Endodermal cell (in vitro differentiated cells): ENCODE measurements around the gene CSTPP1. TPM values are rescaled to one million over a fixed set of nuclear protein-coding genes. Genes with fewer than 3 reads are reported as not detected.

ENCODE experiments used
- DNase-seq: peaks from one replicate; pipeline ENCODE4 v3.0.0-alpha.2; 2017
- H3K27ac ChIP-seq: 2 replicates; pipeline ENCODE4 v1.5.1; 2013; ENCODE audit warnings: mild to moderate bottlenecking, low read depth, low read length, moderate library complexity
- H3K27me3 ChIP-seq: 2 replicates; pipeline ENCODE4 v1.6.1; 2013; ENCODE audit warnings: mild to moderate bottlenecking, low read length, moderate library complexity; ENCODE audit not compliant: insufficient read depth, control insufficient read depth, poor library complexity, severe bottlenecking
- H3K36me3 ChIP-seq: 2 replicates; pipeline ENCODE4 v1.7.0; 2013; ENCODE audit warnings: mild to moderate bottlenecking, low read length, moderate library complexity; ENCODE audit not compliant: control insufficient read depth, insufficient read depth
- H3K4me1 ChIP-seq: one replicate; pipeline ENCODE4 v1.7.0; 2013; ENCODE audit warnings: low read length; ENCODE audit not compliant: control insufficient read depth, insufficient read depth
- H3K4me3 ChIP-seq: 2 replicates; pipeline ENCODE4 v1.5.1; 2013; ENCODE audit warnings: mild to moderate bottlenecking, low read length, moderate library complexity
- H3K9ac ChIP-seq: 2 replicates; pipeline ENCODE4 v1.6.1; 2013; ENCODE audit warnings: mild to moderate bottlenecking, low read length, moderate library complexity; ENCODE audit not compliant: poor library complexity, severe bottlenecking; ENCODE audit errors: extremely low read depth
- H3K9me3 ChIP-seq: 2 replicates; pipeline ENCODE4 v1.6.1; 2013; ENCODE audit warnings: mild to moderate bottlenecking, low read length, moderate library complexity; ENCODE audit not compliant: control insufficient read depth
- H3K27ac Mint-ChIP-seq: 2 replicates; pipeline ENCODE4 v1.8.0; 2020; ENCODE audit warnings: mixed read lengths
- H3K27me3 Mint-ChIP-seq: 2 replicates; pipeline ENCODE4 v1.8.0; 2021; ENCODE audit warnings: mild to moderate bottlenecking, mixed read lengths; ENCODE audit not compliant: insufficient read depth
- H3K36me3 Mint-ChIP-seq: 2 replicates; pipeline ENCODE4 v1.8.0; 2020; ENCODE audit warnings: low read depth, mixed read lengths
- H3K4me1 Mint-ChIP-seq: 2 replicates; pipeline ENCODE4 v1.8.0; 2020; ENCODE audit warnings: mixed read lengths
- H3K4me3 Mint-ChIP-seq: 2 replicates; pipeline ENCODE4 v1.8.0; 2020; ENCODE audit warnings: mild to moderate bottlenecking, moderate library complexity, mixed read lengths
- H3K9me3 Mint-ChIP-seq: 2 replicates; pipeline ENCODE4 v1.8.0; 2020; ENCODE audit warnings: mild to moderate bottlenecking, mixed read lengths
- WGBS, 2 experiments: methylation state at CpG; one replicate each; pipeline versions ENCODE4 v1.1.5 to v1.1.7; 2013; ENCODE audit warnings: missing lambda C conversion rate in 2 of 2, mixed read lengths in 1 of 2; ENCODE audit not compliant: insufficient coverage in 1 of 2, insufficient read length in 1 of 2; 5-methylcytosine and 5-hydroxymethylcytosine counted together
- total RNA-seq, 2 donors: library from RNA; stranded (reverse); fragmentation: NEBNext Ultra II Directional in 1 of 2; extraction: Animal tissue kit (Norgen Biotek cat#: 25700) in 1 of 2; gene quantifications; 2 replicates in 1 of 2; 3 replicates in 1 of 2; pipeline ENCODE4 v1.2.1, GENCODE V29; 2021
- TF ChIP-seq, protein P1 (sequence below): fragments of 200-600 bp; sonication (generic); conservative IDR thresholded peaks from 2 replicates; pipeline ENCODE4 v1.5.0; 2021; ENCODE audit warnings: antibody characterized with exemption, mild to moderate bottlenecking

CSTPP1 gene
- total RNA-seq, 2 donors from 2014 or later = 46.7 to 57.6 TPM

DNA sequence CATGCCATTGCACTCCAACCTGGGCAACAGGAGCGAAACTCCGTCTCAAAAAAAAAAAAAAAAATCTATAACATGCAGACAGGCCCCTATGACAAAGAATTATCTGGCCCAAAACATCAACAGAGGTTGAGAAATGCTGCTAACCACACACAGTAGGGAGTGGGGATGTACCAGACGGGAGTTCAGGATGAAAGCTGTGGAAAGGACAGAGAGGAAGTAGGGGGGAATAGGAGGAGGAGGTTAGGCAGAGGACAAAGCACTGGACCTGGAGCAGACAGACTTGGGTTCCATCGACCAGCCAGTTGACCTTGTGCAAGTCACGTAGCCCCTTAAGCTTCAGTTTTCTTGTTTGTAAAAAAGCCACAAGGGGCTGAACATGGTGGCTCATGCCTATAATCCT lies 30.8 kb upstream of the CSTPP1 start:
- TF ChIP-seq, protein P1, sequence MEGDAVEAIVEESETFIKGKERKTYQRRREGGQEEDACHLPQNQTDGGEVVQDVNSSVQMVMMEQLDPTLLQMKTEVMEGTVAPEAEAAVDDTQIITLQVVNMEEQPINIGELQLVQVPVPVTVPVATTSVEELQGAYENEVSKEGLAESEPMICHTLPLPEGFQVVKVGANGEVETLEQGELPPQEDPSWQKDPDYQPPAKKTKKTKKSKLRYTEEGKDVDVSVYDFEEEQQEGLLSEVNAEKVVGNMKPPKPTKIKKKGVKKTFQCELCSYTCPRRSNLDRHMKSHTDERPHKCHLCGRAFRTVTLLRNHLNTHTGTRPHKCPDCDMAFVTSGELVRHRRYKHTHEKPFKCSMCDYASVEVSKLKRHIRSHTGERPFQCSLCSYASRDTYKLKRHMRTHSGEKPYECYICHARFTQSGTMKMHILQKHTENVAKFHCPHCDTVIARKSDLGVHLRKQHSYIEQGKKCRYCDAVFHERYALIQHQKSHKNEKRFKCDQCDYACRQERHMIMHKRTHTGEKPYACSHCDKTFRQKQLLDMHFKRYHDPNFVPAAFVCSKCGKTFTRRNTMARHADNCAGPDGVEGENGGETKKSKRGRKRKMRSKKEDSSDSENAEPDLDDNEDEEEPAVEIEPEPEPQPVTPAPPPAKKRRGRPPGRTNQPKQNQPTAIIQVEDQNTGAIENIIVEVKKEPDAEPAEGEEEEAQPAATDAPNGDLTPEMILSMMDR = no peak
- Mint-ChIP-seq H3K27ac (no peak overlapping the region), H3K4me3 (no peak overlapping the region), H3K36me3 (no peaks in the 10 kb centered on the region), H3K27me3 (no peaks in the 10 kb centered on the region), H3K9me3 (no peaks in the 10 kb centered on the region), H3K4me1 (peaks cover 25% of the 10 kb centered on the region)
- Histone ChIP-seq H3K9ac (no peak overlapping the region), H3K27me3 (no peaks in the 10 kb centered on the region), H3K27ac (no peak overlapping the region), H3K4me3 (no peak overlapping the region), H3K4me1 (peaks cover 6% of the 10 kb centered on the region), H3K36me3 (no peaks in the 10 kb centered on the region), H3K9me3 (no peaks in the 10 kb centered on the region)
- WGBS, 2 experiments = 97 to 100% methylated on average over 2 to 3 of the region's 5 CpGs
- peak; percentile 34 for DNase-seq

DNA sequence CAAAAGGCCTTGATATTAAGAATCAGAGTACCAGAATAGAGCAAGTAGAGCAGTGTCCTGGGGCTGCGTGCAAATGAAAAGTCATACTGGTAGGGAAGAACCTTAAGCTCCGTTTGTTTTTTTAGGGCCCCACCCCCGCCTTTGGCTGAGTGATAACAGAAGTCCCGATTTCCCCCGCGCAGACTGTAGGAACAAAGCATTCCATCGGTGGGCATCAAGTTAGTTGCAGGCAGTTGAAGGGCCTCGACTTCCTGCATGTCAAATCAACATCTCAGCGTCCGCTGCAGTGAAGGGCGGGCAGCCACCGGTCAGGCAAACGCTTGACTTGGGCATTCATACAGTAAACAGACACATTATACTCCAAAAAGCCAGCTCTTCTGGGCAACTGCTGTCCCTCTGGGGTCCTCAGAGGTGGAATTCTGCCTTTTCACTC lies 29.9 kb upstream of the CSTPP1 start:
- peak overlapping the region; percentile 3 for H3K4me3 Mint-ChIP-seq
- Histone ChIP-seq H3K27me3 (no peaks in the 10 kb centered on the region), H3K27ac (peak overlapping the region; percentile 84), H3K9ac (no peak overlapping the region), H3K4me1 (peaks cover 6% of the 10 kb centered on the region), H3K9me3 (no peaks in the 10 kb centered on the region), H3K36me3 (no peaks in the 10 kb centered on the region), H3K4me3 (peak overlapping the region; percentile 33)
- no peaks in the 10 kb centered on the region for H3K27me3 Mint-ChIP-seq
- 8 to 21% methylated on average over 12 to 13 of the region's 13 CpGs for WGBS, 2 experiments
- H3K27ac Mint-ChIP-seq = peak overlapping the region; percentile 62
- peaks cover 25% of the 10 kb centered on the region for H3K4me1 Mint-ChIP-seq
- TF ChIP-seq, protein P1 = no peak
- peak; percentile 81 for DNase-seq
- no peaks in the 10 kb centered on the region for H3K9me3 Mint-ChIP-seq
- no peaks in the 10 kb centered on the region for H3K36me3 Mint-ChIP-seq

DNA sequence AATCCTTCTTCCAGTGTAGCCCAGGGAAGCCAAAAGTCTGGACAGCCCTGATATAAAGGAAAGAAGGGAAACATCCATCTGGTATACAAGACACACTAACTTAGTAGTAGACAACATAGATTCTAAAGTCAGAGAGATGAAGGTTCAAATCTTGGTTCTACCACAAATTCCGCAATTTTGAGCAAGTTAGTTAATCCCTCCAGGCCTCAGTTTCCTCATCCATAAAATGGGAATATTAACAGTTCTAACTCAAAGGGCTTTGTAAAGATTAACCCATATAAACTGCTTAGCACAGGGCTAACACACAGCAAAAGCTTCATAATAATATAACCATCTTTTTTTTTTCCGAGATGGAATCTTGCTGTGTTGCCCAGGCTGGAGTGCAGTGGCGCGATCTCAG lies 29.0 kb upstream of the CSTPP1 start:
- no peak overlapping the region for H3K4me3 ChIP-seq
- H3K9me3 Mint-ChIP-seq = no peaks in the 10 kb centered on the region
- no peak overlapping the region for H3K27ac Mint-ChIP-seq
- H3K4me3 Mint-ChIP-seq = no peak overlapping the region
- H3K4me1 Mint-ChIP-seq = peaks cover 32% of the 10 kb centered on the region
- H3K27me3 Mint-ChIP-seq = no peaks in the 10 kb centered on the region
- no peaks in the 10 kb centered on the region for H3K36me3 Mint-ChIP-seq
- H3K4me1 ChIP-seq = peaks cover 11% of the 10 kb centered on the region
- no peak overlapping the region for H3K9ac ChIP-seq
- H3K36me3 ChIP-seq = no peaks in the 10 kb centered on the region
- DNase-seq = no peak
- H3K27ac ChIP-seq = no peak overlapping the region
- H3K27me3 ChIP-seq = no peaks in the 10 kb centered on the region
- WGBS, 2 experiments = 93 to 95% methylated on average over 3 to 4 of the region's 4 CpGs
- H3K9me3 ChIP-seq = no peaks in the 10 kb centered on the region
- TF ChIP-seq, protein P1 = no peak
